GM12801 (cell line): ENCODE results near the gene RRAGB.

Experiments used
- CTCF ChIP-seq: IDR thresholded peaks from one replicate; pipeline ENCODE4 v1.5.1; 2011; ENCODE audit warnings: control low read depth; ENCODE audit not compliant: insufficient read length; ENCODE audit errors: extremely low read depth

The RRAGB gene

GRCh38 chrX:55750256-55750655 lies 32.7 kb downstream of the RRAGB start:
- TF ChIP-seq CTCF, result no peak

GRCh38 chrX:55754861-55755294 lies 37.3 kb downstream of the RRAGB start:
- no peak for TF ChIP-seq CTCF

GRCh38 chrX:55758033-55758432 lies 40.5 kb downstream of the RRAGB start:
- no peak for TF ChIP-seq CTCF

- TF ChIP-seq CTCF, result no peak
Observed at GRCh38 chrX:55759478-55759877, 41.9 kb downstream of the RRAGB start.

GRCh38 chrX:55767100-55767499 lies 49.6 kb downstream of the RRAGB start:
- TF ChIP-seq CTCF, result no peak

- TF ChIP-seq CTCF, result no peak
Observed at GRCh38 chrX:55777596-55777995, 60.0 kb downstream of the RRAGB start.

GRCh38 chrX:55778322-55778721 lies 60.8 kb downstream of the RRAGB start:
- no peak for TF ChIP-seq CTCF

- no peak for TF ChIP-seq CTCF
Observed at GRCh38 chrX:55783723-55784122, 66.2 kb downstream of the RRAGB start.
